ENCODE data around the gene TM4SF20. TPM values are rescaled to one million over a fixed set of nuclear protein-coding genes. Genes with fewer than 3 reads are reported as not detected.

Gene TM4SF20
- total RNA-seq, 1 donor from 2014 or later: not detected

DNA sequence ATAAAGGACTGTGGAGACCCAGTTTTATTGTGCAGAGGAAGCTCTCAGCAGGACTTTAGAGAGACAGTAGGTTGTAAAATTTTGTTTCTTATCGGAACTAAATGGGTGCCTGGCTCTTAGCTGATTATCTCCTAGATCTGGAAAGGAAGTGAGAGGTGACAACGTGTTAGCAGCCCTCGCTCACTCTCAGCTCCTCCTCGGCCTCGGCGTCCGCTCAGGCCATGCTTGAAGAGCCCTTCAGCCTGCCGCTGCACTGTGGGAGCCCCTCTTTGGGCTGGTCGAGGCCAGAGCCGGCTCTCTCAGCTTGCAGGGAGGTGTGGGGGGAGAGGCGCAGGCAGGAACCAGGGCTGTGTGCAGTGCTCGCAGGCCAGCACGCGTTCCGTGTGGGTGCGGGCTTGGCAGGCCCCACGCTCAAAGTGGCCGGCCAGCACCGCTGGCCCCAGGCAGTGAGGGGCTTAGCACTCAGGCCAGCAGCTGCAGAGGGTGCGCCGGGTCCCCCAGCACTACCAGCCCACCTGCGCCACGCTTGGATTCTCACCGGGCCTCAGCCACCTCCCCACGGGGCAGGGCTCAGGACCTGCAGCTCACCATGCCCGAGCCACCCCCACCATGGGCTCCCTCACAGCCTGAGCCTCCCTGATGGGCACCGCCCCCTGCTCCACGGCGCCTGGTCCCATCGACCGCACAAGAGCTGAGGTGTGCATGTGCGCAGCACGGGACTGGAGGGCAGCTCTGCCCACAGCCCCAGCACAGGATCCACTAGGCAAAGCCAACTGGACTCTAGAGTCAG, 58.6 kb downstream of the TM4SF20 start:
- DNase-seq (ENCODE audit: low spot score): no peak

DNA sequence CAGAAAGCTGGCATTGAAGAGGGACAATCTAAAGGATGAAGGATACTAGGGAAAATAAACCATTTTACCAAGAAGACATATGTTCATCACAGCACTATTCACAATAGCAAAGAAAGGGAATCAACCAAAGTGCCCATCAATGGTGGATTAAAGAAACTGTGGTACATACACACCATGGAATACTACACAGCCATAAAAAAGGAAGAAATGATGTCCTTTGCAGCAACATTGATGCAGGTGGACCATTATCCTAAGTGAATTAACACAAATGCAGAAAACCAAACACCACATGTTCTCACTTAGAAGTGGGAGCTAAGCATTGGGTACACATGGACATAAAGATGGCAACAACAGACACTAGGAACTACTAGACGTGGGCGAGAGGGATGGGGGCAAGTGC, 61.3 kb downstream of the TM4SF20 start:
- DNase-seq (ENCODE audit: low spot score): no peak

DNA sequence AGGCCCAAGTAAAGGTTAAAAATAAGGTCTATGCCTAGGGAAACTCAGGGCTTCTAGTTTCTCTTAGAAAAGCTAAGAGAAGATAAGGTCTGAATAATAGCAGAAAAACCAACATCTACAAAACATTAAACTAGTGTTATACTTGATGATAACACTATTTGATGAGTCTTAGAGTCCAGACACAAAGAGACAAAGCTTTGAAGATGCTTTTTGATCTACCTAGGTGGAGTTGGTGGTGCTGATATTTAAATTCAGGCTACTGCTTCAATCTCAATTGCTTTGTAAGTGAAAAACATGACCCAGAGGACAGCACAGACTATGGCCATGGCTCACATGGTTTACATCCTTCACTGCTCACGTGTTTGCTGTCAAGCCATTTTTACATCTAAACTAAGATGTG, 65.8 kb downstream of the TM4SF20 start:
- DNase-seq (ENCODE audit: low spot score): no peak

DNA sequence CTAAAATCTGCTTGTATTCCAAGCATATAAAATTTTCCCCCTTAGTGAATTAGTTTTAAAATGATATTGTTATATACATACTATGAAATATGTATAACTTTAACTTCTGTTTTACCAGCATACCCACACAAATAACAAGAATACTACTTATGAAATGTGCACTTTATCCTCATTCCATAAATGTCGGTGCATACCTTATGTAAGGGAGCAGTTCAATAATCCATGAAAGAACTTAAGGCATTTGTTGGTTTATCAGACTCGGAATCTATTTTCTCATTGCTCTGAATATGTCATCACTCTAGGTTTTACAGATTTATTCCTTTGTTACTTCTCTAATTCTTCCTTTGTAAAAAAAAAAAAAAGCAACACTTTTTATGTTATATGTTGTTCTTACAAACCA, 66.5 kb downstream of the TM4SF20 start:
- no peak for DNase-seq (ENCODE audit: low spot score)

Other genes with a start within 250 kb of the TM4SF20 start
- gene COL4A4, start 215.1 kb downstream of the TM4SF20 start, total RNA-seq: 30.4 TPM
- gene COL4A3, start 214.7 kb downstream of the TM4SF20 start, total RNA-seq: 16.0 TPM
- gene MFF, start 54.1 kb downstream of the TM4SF20 start, total RNA-seq: 70.8 TPM
- gene SCYGR1, start 8.6 kb upstream of the TM4SF20 start, total RNA-seq: not detected
- 77.9 TPM for gene AGFG1, start 92.8 kb upstream of the TM4SF20 start, total RNA-seq
- not detected for gene SCYGR2, start 219.6 kb upstream of the TM4SF20 start, total RNA-seq
- gene SCYGR3, start 235.5 kb upstream of the TM4SF20 start, total RNA-seq: not detected
- not detected for gene SCYGR4, start 238.2 kb upstream of the TM4SF20 start, total RNA-seq